Measurements from ENCODE around the gene SUSD1. TPM values are rescaled to one million over a fixed set of nuclear protein-coding genes. Genes with fewer than 3 reads are reported as not detected.
A peak's percentile ranks its signal among the peaks of the same experiment; 100 is the strongest.

SUSD1 gene
- total RNA-seq, 1 experiment from 2014 or later = 7.9 TPM

DNA sequence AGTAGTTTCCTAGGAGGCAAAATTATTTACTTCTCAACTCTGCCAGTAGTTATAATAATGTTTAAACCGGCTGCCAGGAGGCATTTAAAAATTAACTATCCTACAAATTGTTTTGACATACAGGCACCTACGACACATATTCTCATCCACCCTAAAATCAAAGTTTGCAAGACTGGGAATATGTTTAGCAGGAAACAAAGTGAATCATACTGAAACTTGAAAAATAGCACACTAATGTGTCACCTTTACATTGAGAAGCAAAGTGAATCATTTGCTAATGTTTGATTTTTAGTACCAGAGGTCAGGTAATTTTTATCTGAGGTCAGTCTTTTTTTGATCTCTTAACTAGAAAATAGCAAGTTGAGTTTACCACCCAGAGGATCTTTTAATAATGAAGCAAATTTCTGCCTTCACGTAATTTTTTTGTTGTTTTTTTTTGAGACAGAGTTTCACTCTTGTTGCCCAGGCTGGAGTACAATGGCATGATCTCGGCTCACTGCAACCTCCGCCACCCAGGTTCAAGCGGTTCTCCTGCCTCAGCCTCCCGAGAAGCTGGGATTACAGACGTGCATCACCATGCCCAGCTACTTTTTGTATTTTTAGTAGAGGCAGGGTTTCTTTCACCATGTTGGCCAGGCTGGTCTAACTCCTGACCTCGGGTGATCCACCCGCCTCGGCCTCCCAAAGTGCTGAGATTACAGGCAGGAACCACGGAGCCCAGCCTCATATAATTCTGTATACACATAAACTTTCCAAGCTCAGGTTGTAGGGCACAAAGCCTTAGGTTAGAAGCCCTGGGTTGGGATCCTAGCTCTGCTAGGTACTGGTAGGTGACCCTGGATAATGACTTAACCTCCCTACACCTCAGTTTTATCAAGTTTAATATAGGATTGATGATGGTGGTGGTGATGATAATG is 154.2 kb downstream of the SUSD1 start:
- no peaks in the 10 kb centered on the region for H3K27me3 ChIP-seq (ENCODE audit: insufficient read depth, low read length)
- CTCF ChIA-PET = no interaction called here
- no peak overlapping the region for H2AFZ ChIP-seq (ENCODE audit: low read depth, low read length, poor library complexity, severe bottlenecking)
- H3K9me2 ChIP-seq (ENCODE audit: insufficient read depth) = no peaks in the 10 kb centered on the region
- RAD21 ChIA-PET (ENCODE audit: low non-redundant PET in 1 of 2, low total read pairs in 2 of 2, uncharacterized antibody in 2 of 2, unreplicated experiment in 2 of 2) = no interaction called here
- no TSS peak for BruUV-seq (replicated peaks)
- peak overlapping the region; percentile 7; the same call in 1 of the 2 replicates for H3K27ac ChIP-seq (ENCODE audit: low read depth, low read length)
- no peaks in the 10 kb centered on the region for H3K79me2 ChIP-seq (ENCODE audit: insufficient read depth, low read length)
- peak; percentile 19 for DNase-seq (ENCODE audit: low read depth, low spot score)
- no peaks in the 10 kb centered on the region for H4K20me1 ChIP-seq (ENCODE audit: insufficient read depth)
- no peaks in the 10 kb centered on the region for H3K36me3 ChIP-seq (ENCODE audit: control insufficient read depth in 1 of 2, insufficient read depth in 2 of 2, low read length in 2 of 2)
- H3K9ac ChIP-seq (ENCODE audit: low read length) = peak overlapping the region; percentile 57
- ATAC-seq = peak; percentile 26; the same call in 1 of the 2 replicates
- peak overlapping the region; percentile 53 for H3K4me2 ChIP-seq (ENCODE audit: low read length)
- POLR2A ChIA-PET = interaction anchor here (1.7 kb wide), 1 partner anchor 9 kb away, joined by 11 read pairs; no protein-coding TSS in a partner anchor
- no peaks in the 10 kb centered on the region for H3K9me3 ChIP-seq (ENCODE audit: control insufficient read depth in 1 of 2, insufficient read depth in 1 of 2, low read depth in 1 of 2, low read length in 2 of 2)
- H3K4me1 ChIP-seq (ENCODE audit: control insufficient read depth in 1 of 2, insufficient read depth in 2 of 2, low read length in 2 of 2) = peaks cover 14 to 51% of the 10 kb centered on the region in 2 experiments
- intact Hi-C loops (cut with micrococcal nuclease) = no loop called here
- H3K4me3 ChIP-seq (replicated peaks in 1 of 2; ENCODE audit: low read depth in 1 of 2, low read length in 2 of 2) = no peak overlapping the region
- TF ChIP-seq, protein P1, sequence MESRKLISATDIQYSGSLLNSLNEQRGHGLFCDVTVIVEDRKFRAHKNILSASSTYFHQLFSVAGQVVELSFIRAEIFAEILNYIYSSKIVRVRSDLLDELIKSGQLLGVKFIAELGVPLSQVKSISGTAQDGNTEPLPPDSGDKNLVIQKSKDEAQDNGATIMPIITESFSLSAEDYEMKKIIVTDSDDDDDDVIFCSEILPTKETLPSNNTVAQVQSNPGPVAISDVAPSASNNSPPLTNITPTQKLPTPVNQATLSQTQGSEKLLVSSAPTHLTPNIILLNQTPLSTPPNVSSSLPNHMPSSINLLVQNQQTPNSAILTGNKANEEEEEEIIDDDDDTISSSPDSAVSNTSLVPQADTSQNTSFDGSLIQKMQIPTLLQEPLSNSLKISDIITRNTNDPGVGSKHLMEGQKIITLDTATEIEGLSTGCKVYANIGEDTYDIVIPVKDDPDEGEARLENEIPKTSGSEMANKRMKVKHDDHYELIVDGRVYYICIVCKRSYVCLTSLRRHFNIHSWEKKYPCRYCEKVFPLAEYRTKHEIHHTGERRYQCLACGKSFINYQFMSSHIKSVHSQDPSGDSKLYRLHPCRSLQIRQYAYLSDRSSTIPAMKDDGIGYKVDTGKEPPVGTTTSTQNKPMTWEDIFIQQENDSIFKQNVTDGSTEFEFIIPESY (IDR thresholded peaks at IDR 0.05; ENCODE audit: extremely low read depth, insufficient replicate concordance, low read length) = no peak
- TF ChIP-seq CEBPB (IDR thresholded peaks at IDR 0.05; ENCODE audit: low read depth) (peak; percentile 39; the same call in 1 of the 2 replicates), EZH2phosphoT487 (IDR thresholded peaks at IDR 0.05; ENCODE audit: borderline replicate concordance) (no peak), JUND (IDR thresholded peaks at IDR 0.05) (peak; percentile 74; the same call in 1 of the 2 replicates), YY1 (IDR thresholded peaks at IDR 0.05; ENCODE audit: extremely low read depth, insufficient replicate concordance, low read depth, low read length) (no peak), ZNF274 (IDR thresholded peaks at IDR 0.05; ENCODE audit: low read depth, low read length) (no peak), CBX3 (IDR thresholded peaks at IDR 0.05; ENCODE audit: low read depth) (no peak), ELF1 (IDR thresholded peaks at IDR 0.05; ENCODE audit: borderline replicate concordance, low read depth) (no peak), EZH2 (IDR thresholded peaks at IDR 0.05) (no peak), RAD21 (IDR thresholded peaks at IDR 0.05; ENCODE audit: low read depth) (peak; percentile 21; the same call in 1 of the 2 replicates), FOSL1 (IDR thresholded peaks at IDR 0.05; ENCODE audit: low read depth) (peak; percentile 82), EGR1 (IDR thresholded peaks at IDR 0.05; ENCODE audit: low read depth) (no peak), POLR2A (IDR thresholded peaks at IDR 0.05; ENCODE audit: borderline replicate concordance, extremely low read depth, insufficient read depth, insufficient read length) (no peak), POLR2AphosphoS5 (IDR thresholded peaks at IDR 0.05; ENCODE audit: low read depth, low read length) (no peak), ZFX (IDR thresholded peaks at IDR 0.05) (no peak), SP1 (IDR thresholded peaks at IDR 0.05; ENCODE audit: low read depth) (peak; percentile 79), SIN3A (IDR thresholded peaks at IDR 0.05; ENCODE audit: low read depth) (0 out of 2 replicates have a peak, but pooled peaks have one; percentile 33), SRF (IDR thresholded peaks at IDR 0.05; ENCODE audit: low read depth) (no peak)
- TF ChIP-seq, protein P2, sequence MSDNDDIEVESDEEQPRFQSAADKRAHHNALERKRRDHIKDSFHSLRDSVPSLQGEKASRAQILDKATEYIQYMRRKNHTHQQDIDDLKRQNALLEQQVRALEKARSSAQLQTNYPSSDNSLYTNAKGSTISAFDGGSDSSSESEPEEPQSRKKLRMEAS (IDR thresholded peaks at IDR 0.05) = no peak
- TF ChIP-seq, protein P3, sequence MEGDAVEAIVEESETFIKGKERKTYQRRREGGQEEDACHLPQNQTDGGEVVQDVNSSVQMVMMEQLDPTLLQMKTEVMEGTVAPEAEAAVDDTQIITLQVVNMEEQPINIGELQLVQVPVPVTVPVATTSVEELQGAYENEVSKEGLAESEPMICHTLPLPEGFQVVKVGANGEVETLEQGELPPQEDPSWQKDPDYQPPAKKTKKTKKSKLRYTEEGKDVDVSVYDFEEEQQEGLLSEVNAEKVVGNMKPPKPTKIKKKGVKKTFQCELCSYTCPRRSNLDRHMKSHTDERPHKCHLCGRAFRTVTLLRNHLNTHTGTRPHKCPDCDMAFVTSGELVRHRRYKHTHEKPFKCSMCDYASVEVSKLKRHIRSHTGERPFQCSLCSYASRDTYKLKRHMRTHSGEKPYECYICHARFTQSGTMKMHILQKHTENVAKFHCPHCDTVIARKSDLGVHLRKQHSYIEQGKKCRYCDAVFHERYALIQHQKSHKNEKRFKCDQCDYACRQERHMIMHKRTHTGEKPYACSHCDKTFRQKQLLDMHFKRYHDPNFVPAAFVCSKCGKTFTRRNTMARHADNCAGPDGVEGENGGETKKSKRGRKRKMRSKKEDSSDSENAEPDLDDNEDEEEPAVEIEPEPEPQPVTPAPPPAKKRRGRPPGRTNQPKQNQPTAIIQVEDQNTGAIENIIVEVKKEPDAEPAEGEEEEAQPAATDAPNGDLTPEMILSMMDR (IDR thresholded peaks at IDR 0.05 in 2 of 3, conservative IDR thresholded peaks at IDR 0.05 in 1 of 3; ENCODE audit: borderline replicate concordance in 1 of 3, insufficient read depth in 1 of 3, low read depth in 2 of 3, low read length in 2 of 3) = no peak
- TF ChIP-seq, protein P4, sequence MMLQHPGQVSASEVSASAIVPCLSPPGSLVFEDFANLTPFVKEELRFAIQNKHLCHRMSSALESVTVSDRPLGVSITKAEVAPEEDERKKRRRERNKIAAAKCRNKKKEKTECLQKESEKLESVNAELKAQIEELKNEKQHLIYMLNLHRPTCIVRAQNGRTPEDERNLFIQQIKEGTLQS (IDR thresholded peaks at IDR 0.05) = no peak

Measured in HCT116 (cell line).